Measurements from ENCODE around the gene BBS10.
"Not testable (repeated sequence)": the region's sequence is repeated elsewhere in the genome, so short reads cannot be mapped to it uniquely, and the experiment has no call there.

Gene BBS10

DNA sequence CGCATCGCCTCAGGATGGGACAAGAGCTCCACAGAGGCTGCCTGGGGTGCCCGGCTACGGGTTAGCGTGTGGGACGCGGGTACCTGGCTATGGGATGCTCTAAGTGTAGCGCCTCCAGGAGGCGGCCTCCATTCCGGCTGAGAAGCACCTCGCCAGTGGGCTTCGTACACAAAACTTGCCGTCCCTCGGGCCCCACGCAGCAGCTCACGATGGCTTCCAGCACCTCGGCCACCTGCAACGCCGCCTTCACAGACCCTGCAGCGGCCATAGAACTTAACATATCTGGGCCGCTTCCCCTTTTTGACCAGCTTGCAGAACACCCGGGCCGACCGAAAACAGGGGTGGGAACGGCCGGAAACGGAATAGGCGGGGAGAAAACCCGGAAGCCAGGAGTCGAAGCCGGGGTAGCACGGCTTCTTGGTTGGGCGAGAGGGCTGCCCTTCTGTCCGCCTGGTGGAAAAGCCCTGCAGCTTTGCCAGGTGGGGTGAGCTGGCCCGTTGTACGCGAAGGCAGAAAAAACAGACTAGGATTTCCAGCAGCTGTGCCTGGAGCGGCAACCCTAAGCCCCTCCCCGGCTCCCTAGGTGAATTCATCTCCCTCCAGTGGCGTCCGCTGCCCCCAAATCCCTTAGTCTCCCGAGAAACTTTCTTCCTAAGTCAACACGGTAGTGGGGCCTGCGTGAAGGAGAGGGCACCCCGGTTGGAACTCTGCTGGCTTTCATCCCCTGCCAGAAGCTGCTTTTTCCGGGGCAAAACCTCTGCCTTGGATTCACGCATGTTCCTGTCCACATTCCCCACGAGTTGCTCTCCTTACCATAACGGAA is at the start of gene BBS10:
TSS of gene BBS10 (minus strand) at position 337 of the 823 bp plus-strand sequence. CDS start at position 280, 57 bp downstream.
- Histone ChIP-seq H3K4me1 (ENCODE audit: control insufficient read depth in 5 of 5, insufficient read depth in 5 of 5, low read length in 5 of 5) (peaks cover 2 to 31% (median 23%) of the 10 kb centered on the region in 5 donors), H3K9me3 (ENCODE audit: control insufficient read depth in 5 of 5, low read length in 5 of 5) (no peaks in the 10 kb centered on the region), H3K36me3 (ENCODE audit: control insufficient read depth in 5 of 5, insufficient read depth in 5 of 5, low read length in 5 of 5) (no peaks in the 10 kb centered on the region), H3K27ac (ENCODE audit: low read depth, low read length) (peak within 1 kb of the TSS; percentile 83), H3K9ac (ENCODE audit: low read length in 5 of 5) (peak within 1 kb of the TSS; percentile 48 to 92 (median 84)), H3K27me3 (ENCODE audit: control insufficient read depth in 5 of 5, insufficient read depth in 4 of 5, low read length in 5 of 5) (no peaks in the 10 kb centered on the region), H3K4me3 (ENCODE audit: low read depth in 1 of 5, low read length in 5 of 5) (peak within 1 kb of the TSS; percentile 89 to 96 (median 95))

DNA sequence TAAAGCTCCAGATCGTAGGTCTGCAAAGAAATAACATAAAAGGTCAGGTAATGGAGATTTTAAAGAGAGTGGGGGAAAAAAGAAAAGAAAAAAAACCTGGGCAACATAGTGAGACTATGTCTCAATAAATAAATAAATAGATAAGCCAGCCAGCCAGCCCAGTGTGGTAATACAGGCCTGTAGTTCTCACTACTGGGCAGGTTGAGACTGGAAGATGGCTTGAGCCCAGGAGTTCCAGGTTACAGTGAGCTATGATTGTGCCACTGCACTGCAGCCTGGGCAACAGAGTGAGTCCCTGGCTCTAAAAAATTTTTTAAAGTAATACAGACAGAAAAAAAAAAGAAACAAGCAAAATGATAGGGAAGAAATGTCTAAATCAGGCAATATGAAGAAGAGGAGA is 43.2 kb upstream of the BBS10 start:
- Histone ChIP-seq H3K9me3 (ENCODE audit: control insufficient read depth in 5 of 5, low read length in 5 of 5) (no peaks in the 10 kb centered on the region), H3K27me3 (ENCODE audit: control insufficient read depth in 5 of 5, insufficient read depth in 4 of 5, low read length in 5 of 5) (no peaks in the 10 kb centered on the region), H3K27ac (ENCODE audit: low read depth, low read length) (no peak overlapping the region), H3K4me3 (ENCODE audit: low read depth in 1 of 5, low read length in 5 of 5) (no peak overlapping the region), H3K4me1 (ENCODE audit: control insufficient read depth in 5 of 5, insufficient read depth in 5 of 5, low read length in 5 of 5) (no peaks in the 10 kb centered on the region), H3K36me3 (ENCODE audit: control insufficient read depth in 5 of 5, insufficient read depth in 5 of 5, low read length in 5 of 5) (peaks cover 25 to 47% (median 30%) of the 10 kb centered on the region in 5 donors), H3K9ac (ENCODE audit: low read length in 5 of 5) (no peak overlapping the region)

DNA sequence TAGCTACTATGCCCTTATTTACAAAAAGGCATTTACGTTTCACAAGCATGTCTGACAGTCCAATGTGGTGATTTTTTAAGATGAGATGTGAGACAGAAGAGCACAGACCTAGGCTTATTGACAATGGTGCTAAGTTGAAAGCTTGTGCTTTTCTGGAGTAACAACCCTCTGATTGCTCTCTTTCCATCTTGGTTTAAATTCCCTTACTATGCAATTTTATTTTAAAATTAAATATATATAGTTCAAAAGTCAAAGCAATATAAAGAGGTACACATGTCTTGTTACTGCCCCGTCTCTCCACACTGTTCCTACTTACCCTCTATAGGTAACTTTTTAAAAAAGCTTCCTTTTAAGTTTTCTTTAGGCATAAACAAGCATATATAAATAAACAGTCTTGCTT is 39.4 kb upstream of the BBS10 start:
- H3K4me1 ChIP-seq (ENCODE audit: control insufficient read depth in 5 of 5, insufficient read depth in 5 of 5, low read length in 5 of 5), result no peaks in the 10 kb centered on the region
- H3K4me3 ChIP-seq (ENCODE audit: low read depth in 1 of 5, low read length in 5 of 5), result no peak overlapping the region
- H3K9me3 ChIP-seq (ENCODE audit: control insufficient read depth in 5 of 5, low read length in 5 of 5), result no peaks in the 10 kb centered on the region
- H3K27me3 ChIP-seq (ENCODE audit: control insufficient read depth in 5 of 5, insufficient read depth in 4 of 5, low read length in 5 of 5), result no peaks in the 10 kb centered on the region
- peaks cover 30 to 64% (median 39%) of the 10 kb centered on the region in 5 donors for H3K36me3 ChIP-seq (ENCODE audit: control insufficient read depth in 5 of 5, insufficient read depth in 5 of 5, low read length in 5 of 5)
- no peak overlapping the region for H3K27ac ChIP-seq (ENCODE audit: low read depth, low read length)
- no peak overlapping the region for H3K9ac ChIP-seq (ENCODE audit: low read length in 5 of 5)

DNA sequence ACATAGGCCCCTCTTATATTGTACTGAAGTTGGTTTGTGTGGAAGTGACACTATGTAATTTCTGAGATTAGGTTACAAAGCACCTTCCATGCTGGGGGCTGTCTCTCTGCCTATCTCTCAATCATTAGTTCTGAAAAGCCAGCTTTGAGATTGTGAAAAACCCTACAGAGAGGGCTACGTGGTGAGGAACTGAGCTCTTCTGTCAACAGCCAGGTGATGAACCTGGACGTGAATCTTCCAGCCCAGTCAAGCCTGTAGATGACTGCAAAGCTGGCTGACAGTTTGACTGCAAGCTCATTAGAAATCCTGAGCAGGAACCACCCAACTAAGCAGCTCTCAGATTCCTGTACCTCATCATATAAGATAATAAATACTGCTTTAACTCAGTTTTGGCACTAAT is 36.3 kb upstream of the BBS10 start:
- Histone ChIP-seq H3K4me1 (ENCODE audit: control insufficient read depth in 5 of 5, insufficient read depth in 5 of 5, low read length in 5 of 5) (no peaks in the 10 kb centered on the region), H3K4me3 (ENCODE audit: low read depth in 1 of 5, low read length in 5 of 5) (no peak overlapping the region), H3K36me3 (ENCODE audit: control insufficient read depth in 5 of 5, insufficient read depth in 5 of 5, low read length in 5 of 5) (peaks cover 20 to 43% (median 25%) of the 10 kb centered on the region in 5 donors), H3K9me3 (ENCODE audit: control insufficient read depth in 5 of 5, low read length in 5 of 5) (no peaks in the 10 kb centered on the region), H3K27me3 (ENCODE audit: control insufficient read depth in 5 of 5, insufficient read depth in 4 of 5, low read length in 5 of 5) (no peaks in the 10 kb centered on the region), H3K9ac (ENCODE audit: low read length in 5 of 5) (no peak overlapping the region), H3K27ac (ENCODE audit: low read depth, low read length) (no peak overlapping the region)

DNA sequence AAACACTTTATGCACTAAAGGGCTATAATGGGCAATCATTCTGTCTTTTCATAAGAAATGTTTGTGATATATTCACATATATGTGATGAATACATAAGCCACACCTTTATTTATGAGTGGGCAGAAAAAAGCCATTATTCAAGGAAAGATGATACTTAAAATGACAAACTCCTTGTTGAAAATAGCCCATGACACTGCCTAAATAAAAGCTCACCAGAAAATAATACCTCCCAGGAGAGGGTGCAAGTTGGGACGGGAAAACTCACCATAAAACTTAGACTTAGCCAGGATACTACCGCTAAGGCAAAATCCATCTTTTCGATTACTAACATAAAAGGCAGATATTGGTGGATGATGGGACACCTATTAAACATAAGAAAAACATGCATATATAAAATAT is 35.8 kb upstream of the BBS10 start:
- Histone ChIP-seq H3K36me3 (ENCODE audit: control insufficient read depth in 5 of 5, insufficient read depth in 5 of 5, low read length in 5 of 5) (peaks cover 17 to 40% (median 19%) of the 10 kb centered on the region in 5 donors), H3K4me1 (ENCODE audit: control insufficient read depth in 5 of 5, insufficient read depth in 5 of 5, low read length in 5 of 5) (no peaks in the 10 kb centered on the region), H3K27ac (ENCODE audit: low read depth, low read length) (no peak overlapping the region)

DNA sequence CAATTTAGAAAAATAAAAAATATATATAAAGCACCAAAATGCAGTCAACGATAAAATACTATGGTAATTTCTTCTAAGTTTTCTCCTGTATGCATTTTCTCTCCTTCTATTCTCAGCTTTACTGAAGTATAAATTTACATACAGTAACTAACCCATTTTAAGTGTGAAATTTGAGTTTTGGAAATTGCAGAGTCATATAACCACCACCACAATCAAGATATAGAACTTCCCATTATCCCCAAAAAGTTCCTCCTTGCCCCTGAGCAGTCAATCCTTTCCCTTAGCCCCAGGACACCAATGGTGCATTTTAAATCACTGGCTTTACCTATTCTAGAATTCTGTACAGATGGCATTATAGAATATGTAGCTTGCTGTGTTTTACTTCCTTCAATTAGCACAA is 31.0 kb upstream of the BBS10 start:
- Histone ChIP-seq H3K4me3 (ENCODE audit: low read depth in 1 of 5, low read length in 5 of 5) (no peak overlapping the region), H3K27me3 (ENCODE audit: control insufficient read depth in 5 of 5, insufficient read depth in 4 of 5, low read length in 5 of 5) (no peaks in the 10 kb centered on the region), H3K4me1 (ENCODE audit: control insufficient read depth in 5 of 5, insufficient read depth in 5 of 5, low read length in 5 of 5) (peaks cover 0 to 9% (median 0%) of the 10 kb centered on the region in 5 donors), H3K9ac (ENCODE audit: low read length in 5 of 5) (no peak overlapping the region), H3K27ac (ENCODE audit: low read depth, low read length) (no peak overlapping the region), H3K36me3 (ENCODE audit: control insufficient read depth in 5 of 5, insufficient read depth in 5 of 5, low read length in 5 of 5) (peaks cover 11 to 37% (median 14%) of the 10 kb centered on the region in 5 donors), H3K9me3 (ENCODE audit: control insufficient read depth in 5 of 5, low read length in 5 of 5) (no peaks in the 10 kb centered on the region)

More for the DNA sequence above, 35.8 kb upstream of the BBS10 start:
- Histone ChIP-seq H3K9me3 (ENCODE audit: control insufficient read depth in 5 of 5, low read length in 5 of 5) (no peaks in the 10 kb centered on the region), H3K4me3 (ENCODE audit: low read depth in 1 of 5, low read length in 5 of 5) (no peak overlapping the region), H3K9ac (ENCODE audit: low read length in 5 of 5) (no peak overlapping the region), H3K27me3 (ENCODE audit: control insufficient read depth in 5 of 5, insufficient read depth in 4 of 5, low read length in 5 of 5) (no peaks in the 10 kb centered on the region)

DNA sequence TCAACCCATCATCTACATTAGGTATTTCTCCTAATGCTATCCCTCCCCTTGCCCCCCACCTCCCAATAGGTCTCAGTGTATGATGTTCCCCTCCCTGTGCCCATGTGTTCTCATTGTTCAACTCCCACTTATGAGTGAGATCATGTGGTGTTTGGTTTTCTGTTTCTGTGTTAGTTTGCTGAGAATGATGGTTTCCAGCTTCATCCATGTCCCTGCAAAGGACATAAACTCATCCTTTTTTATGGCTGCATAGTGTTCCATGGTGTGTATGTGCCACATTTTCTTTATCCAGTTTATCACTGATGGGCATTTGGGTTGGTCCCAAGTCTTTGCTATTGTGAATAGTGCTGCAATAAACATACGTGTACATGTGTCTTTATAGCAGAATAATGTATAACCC is 28.7 kb upstream of the BBS10 start:
- H3K9me3 ChIP-seq (ENCODE audit: control insufficient read depth in 5 of 5, low read length in 5 of 5); H3K27ac ChIP-seq (ENCODE audit: low read depth, low read length); H3K4me1 ChIP-seq (ENCODE audit: control insufficient read depth in 5 of 5, insufficient read depth in 5 of 5, low read length in 5 of 5); H3K27me3 ChIP-seq (ENCODE audit: control insufficient read depth in 5 of 5, insufficient read depth in 4 of 5, low read length in 5 of 5); H3K9ac ChIP-seq (ENCODE audit: low read length in 5 of 5); H3K4me3 ChIP-seq (ENCODE audit: low read depth in 1 of 5, low read length in 5 of 5): not testable (repeated sequence)
- H3K36me3 ChIP-seq (ENCODE audit: control insufficient read depth in 5 of 5, insufficient read depth in 5 of 5, low read length in 5 of 5), result peaks cover 16 to 48% (median 23%) of the 10 kb centered on the region in 5 donors

DNA sequence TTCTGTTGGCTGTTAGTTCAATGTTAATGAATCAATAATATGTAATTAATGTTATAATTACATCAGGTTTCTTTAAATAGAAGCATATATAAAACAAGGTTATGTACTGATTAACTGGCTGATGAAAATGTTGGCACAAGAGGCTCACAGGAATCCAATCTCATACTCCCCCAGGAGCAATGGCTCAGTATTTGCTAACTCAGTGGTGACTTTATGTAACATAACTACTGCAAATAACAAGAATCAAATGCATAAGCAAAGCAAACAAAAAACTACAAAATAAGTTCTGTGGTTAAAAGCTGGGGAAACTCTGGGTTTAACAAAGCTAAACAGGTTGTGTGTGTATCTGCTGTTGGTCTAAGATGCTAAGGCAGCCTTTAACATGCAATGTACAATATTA is 27.7 kb upstream of the BBS10 start:
- Histone ChIP-seq H3K27me3 (ENCODE audit: control insufficient read depth in 5 of 5, insufficient read depth in 4 of 5, low read length in 5 of 5) (no peaks in the 10 kb centered on the region), H3K9me3 (ENCODE audit: control insufficient read depth in 5 of 5, low read length in 5 of 5) (no peaks in the 10 kb centered on the region), H3K9ac (ENCODE audit: low read length in 5 of 5) (no peak overlapping the region), H3K4me3 (ENCODE audit: low read depth in 1 of 5, low read length in 5 of 5) (no peak overlapping the region), H3K27ac (ENCODE audit: low read depth, low read length) (no peak overlapping the region), H3K36me3 (ENCODE audit: control insufficient read depth in 5 of 5, insufficient read depth in 5 of 5, low read length in 5 of 5) (peaks cover 16 to 47% (median 26%) of the 10 kb centered on the region in 5 donors), H3K4me1 (ENCODE audit: control insufficient read depth in 5 of 5, insufficient read depth in 5 of 5, low read length in 5 of 5) (peaks cover 0 to 9% (median 0%) of the 10 kb centered on the region in 5 donors)

DNA sequence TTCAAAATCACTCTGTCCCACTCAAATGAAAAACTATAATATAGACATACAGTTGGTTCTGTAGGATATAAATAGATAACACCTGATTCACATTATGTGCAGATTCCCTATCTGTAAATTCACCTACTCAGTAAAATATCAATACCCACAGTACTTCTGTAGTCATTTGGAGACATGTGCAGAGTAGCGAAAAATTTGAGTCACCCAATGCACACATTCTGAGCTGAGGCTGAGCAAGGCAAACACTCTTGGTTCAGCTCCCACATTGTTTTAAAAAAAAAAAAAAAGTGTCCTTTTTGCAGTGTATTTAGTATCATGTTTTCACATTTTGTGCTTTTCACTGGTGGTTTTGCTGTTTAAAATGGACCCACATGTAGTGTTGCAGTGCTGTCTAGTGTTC is 27.3 kb upstream of the BBS10 start:
- Histone ChIP-seq H3K9me3 (ENCODE audit: control insufficient read depth in 5 of 5, low read length in 5 of 5) (no peaks in the 10 kb centered on the region), H3K4me3 (ENCODE audit: low read depth in 1 of 5, low read length in 5 of 5) (no peak overlapping the region), H3K9ac (ENCODE audit: low read length in 5 of 5) (no peak overlapping the region), H3K4me1 (ENCODE audit: control insufficient read depth in 5 of 5, insufficient read depth in 5 of 5, low read length in 5 of 5) (peaks cover 0 to 9% (median 0%) of the 10 kb centered on the region in 5 donors), H3K27me3 (ENCODE audit: control insufficient read depth in 5 of 5, insufficient read depth in 4 of 5, low read length in 5 of 5) (no peaks in the 10 kb centered on the region), H3K27ac (ENCODE audit: low read depth, low read length) (no peak overlapping the region), H3K36me3 (ENCODE audit: control insufficient read depth in 5 of 5, insufficient read depth in 5 of 5, low read length in 5 of 5) (peaks cover 16 to 51% (median 31%) of the 10 kb centered on the region in 5 donors)

DNA sequence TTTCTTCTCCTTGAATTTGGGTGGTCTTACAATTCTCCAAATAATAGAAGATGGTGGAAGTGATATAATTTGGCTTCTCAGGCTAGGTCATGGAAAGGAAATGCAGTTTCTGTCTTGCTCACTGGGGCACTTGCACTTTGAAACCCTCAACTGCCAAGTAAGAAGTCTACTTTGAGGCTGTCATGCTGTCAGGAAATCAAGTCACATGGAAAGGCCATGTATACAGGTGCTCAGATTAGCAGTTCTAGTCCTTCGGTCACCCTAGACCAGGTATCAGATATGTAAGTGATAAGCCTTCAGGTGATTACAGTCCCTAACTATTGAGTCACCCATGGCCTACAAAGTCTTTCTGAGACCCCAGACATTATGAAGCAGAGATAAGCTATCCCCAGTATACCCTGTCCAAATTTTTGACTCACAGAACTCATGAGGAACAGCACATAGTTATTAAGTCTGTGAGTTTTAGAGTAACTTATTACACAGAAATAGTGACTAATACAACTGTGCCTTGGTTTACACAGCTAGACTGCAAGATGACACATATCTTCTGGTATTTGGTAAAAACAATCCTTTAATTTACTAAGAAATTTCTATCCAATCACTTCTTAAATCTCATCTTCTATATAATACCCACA is 26.3 kb upstream of the BBS10 start:
- Histone ChIP-seq H3K9me3 (ENCODE audit: control insufficient read depth in 5 of 5, low read length in 5 of 5) (no peaks in the 10 kb centered on the region), H3K36me3 (ENCODE audit: control insufficient read depth in 5 of 5, insufficient read depth in 5 of 5, low read length in 5 of 5) (peaks cover 18 to 55% (median 39%) of the 10 kb centered on the region in 5 donors), H3K27ac (ENCODE audit: low read depth, low read length) (no peak overlapping the region), H3K4me3 (ENCODE audit: low read depth in 1 of 5, low read length in 5 of 5) (no peak overlapping the region), H3K27me3 (ENCODE audit: control insufficient read depth in 5 of 5, insufficient read depth in 4 of 5, low read length in 5 of 5) (no peaks in the 10 kb centered on the region), H3K9ac (ENCODE audit: low read length in 5 of 5) (no peak overlapping the region), H3K4me1 (ENCODE audit: control insufficient read depth in 5 of 5, insufficient read depth in 5 of 5, low read length in 5 of 5) (peaks cover 0 to 9% (median 0%) of the 10 kb centered on the region in 5 donors)
